Measurements from ENCODE around the gene FLAD1. TPM values are rescaled to one million over a fixed set of nuclear protein-coding genes. Genes with fewer than 3 reads are reported as not detected.

FLAD1 gene
- total and polyA plus RNA-seq, 2 of the 8 experiments (the other 6 are each of a cell fraction or from before 2014, with no cell fraction given) = 104 to 143 TPM

GRCh38 chr1:154937085-154937987 is 45.8 kb upstream of the FLAD1 start (continued):
- TF ChIP-seq CHD7 (IDR thresholded peaks at IDR 0.05; ENCODE audit: insufficient replicate concordance, low read length) (no peak), POU5F1 (IDR thresholded peaks at IDR 0.05; ENCODE audit: low read depth, low read length) (no peak), SP1 (IDR thresholded peaks at IDR 0.05; ENCODE audit: low read depth, low read length) (no peak), FOSL1 (IDR thresholded peaks at IDR 0.05; ENCODE audit: insufficient read depth, low read depth, low read length) (no peak), RNF2 (IDR thresholded peaks at IDR 0.05; ENCODE audit: borderline replicate concordance, low read depth, low read length, missing control alignments, poor library complexity, severe bottlenecking) (no peak)
- TF ChIP-seq, protein P1, sequence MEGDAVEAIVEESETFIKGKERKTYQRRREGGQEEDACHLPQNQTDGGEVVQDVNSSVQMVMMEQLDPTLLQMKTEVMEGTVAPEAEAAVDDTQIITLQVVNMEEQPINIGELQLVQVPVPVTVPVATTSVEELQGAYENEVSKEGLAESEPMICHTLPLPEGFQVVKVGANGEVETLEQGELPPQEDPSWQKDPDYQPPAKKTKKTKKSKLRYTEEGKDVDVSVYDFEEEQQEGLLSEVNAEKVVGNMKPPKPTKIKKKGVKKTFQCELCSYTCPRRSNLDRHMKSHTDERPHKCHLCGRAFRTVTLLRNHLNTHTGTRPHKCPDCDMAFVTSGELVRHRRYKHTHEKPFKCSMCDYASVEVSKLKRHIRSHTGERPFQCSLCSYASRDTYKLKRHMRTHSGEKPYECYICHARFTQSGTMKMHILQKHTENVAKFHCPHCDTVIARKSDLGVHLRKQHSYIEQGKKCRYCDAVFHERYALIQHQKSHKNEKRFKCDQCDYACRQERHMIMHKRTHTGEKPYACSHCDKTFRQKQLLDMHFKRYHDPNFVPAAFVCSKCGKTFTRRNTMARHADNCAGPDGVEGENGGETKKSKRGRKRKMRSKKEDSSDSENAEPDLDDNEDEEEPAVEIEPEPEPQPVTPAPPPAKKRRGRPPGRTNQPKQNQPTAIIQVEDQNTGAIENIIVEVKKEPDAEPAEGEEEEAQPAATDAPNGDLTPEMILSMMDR (IDR thresholded peaks at IDR 0.05; ENCODE audit: control extremely low read depth in 1 of 3, insufficient read depth in 1 of 3, low read depth in 1 of 3, low read length in 3 of 3) = no peak

All from H1 (cell line).